CD4-positive, alpha-beta T cell treated with Interleukin-4 for 4 hours (primary cell): ENCODE measurements around the gene KCNMB4.

Experiments
- DNase-seq: peaks from one replicate; pipeline ENCODE4 v3.0.0-alpha.2; 2020

Gene KCNMB4, protein sequence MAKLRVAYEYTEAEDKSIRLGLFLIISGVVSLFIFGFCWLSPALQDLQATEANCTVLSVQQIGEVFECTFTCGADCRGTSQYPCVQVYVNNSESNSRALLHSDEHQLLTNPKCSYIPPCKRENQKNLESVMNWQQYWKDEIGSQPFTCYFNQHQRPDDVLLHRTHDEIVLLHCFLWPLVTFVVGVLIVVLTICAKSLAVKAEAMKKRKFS

GRCh38 chr12:70365648-70366518 is at the start of gene KCNMB4:
TSS of gene KCNMB4 (plus strand) at chr12:70366290. CDS start at chr12:70366735, 445 bp downstream.
- DNase-seq: peak; percentile 52

DNA sequence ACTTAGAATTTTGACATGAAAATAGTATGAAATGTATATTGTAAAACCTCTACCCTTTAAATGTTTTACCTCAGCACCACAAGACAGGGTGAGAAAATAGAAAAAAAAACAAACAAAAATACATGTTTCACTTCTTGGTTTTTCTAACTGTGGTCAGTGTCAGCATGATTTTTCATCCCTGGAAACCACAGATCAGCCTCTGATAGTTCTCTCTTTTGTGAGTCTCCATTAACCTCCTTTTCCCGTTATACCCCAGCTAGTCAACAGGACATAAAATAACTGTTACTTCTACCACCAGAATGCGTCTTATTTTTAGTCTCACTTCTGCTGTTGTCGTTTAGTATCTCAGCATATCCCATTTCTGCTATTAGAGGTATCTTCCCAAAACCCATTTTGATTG is 48.3 kb upstream of the KCNMB4 start:
- peak; percentile 15 for DNase-seq

- DNase-seq: no peak
These were observed 46.5 kb upstream of the KCNMB4 start for GRCh38 chr12:70319605-70320004.

DNA sequence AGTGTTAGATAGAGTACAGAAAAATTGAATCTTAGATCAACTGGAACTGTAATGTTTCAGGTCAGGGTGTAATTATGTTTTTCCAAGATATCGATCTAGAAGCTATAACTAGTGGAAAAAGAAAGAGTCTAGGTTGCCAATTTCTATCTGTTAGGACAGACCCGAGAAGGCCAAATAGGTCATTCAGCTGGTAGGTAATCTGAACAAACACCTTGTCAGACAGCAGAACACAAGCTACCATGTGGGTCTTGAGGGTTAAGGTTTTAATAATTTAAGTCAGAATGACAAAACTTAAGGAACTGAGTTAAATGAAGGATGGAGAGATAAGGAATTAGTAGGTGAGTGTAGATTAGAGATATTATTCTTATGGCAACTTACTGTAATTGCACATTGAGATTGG is 44.9 kb upstream of the KCNMB4 start:
- DNase-seq: no peak

DNA sequence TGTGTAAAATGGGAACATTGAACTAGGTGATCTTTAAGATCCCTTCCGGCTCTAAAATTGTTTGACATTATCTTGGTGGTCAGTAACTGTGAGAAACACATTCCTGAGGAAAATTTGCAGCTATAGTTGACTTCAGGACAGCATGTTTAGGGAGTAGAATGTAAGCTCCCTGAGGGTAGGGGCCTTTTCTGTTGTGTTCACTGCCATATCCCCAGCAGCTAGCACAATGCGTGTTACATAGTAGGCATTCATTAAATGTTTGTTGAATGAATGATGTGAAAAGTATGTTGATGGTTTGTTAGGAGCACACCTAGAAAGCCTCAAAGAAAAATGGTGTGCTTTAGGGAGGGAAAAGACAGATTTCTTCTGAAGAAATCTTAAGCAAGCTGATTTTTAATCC is 38.5 kb upstream of the KCNMB4 start:
- DNase-seq: no peak

GRCh38 chr12:70329728-70330127 is 36.4 kb upstream of the KCNMB4 start:
- no peak for DNase-seq

- DNase-seq: no peak
These were observed 35.9 kb upstream of the KCNMB4 start for GRCh38 chr12:70330158-70330557.

DNA sequence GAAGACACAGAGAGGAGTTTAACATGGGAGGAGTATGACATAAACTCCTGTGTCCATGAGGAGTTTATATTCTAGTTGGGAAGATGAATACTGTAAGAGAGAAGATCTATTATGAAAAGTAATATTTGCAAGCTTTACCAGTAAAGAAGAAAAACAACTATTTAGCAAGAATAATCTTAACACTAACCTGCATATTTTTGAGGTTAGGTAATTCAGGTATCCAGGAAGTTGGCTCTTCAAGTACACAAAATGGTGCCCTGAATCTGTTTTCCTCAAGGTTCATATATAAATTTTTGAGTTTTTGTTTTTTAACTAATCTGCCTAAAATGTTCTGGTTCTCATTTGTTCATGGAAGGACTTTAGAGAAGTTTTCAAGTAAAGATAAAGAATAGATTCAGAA is 33.9 kb upstream of the KCNMB4 start:
- no peak for DNase-seq

DNA sequence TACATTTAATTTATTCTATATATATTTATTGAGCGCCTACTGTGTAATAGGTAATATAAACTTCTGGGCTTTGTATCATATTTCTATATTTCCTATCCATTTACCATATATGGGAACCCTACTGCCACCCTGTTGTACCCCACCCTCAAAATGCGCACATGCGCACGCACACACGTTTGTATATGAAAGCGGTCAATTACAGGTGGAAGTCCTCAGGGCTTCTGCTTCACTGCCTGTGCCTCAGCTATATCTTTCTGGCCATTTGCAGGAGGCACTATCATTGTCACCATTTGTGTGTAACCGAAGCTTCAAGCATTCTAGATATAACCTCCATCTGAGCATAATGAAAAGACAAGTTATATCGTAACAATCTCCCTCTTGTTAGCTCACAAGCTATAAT is 31.3 kb upstream of the KCNMB4 start:
- no peak for DNase-seq

GRCh38 chr12:70338531-70338930 is 27.6 kb upstream of the KCNMB4 start:
- no peak for DNase-seq

DNA sequence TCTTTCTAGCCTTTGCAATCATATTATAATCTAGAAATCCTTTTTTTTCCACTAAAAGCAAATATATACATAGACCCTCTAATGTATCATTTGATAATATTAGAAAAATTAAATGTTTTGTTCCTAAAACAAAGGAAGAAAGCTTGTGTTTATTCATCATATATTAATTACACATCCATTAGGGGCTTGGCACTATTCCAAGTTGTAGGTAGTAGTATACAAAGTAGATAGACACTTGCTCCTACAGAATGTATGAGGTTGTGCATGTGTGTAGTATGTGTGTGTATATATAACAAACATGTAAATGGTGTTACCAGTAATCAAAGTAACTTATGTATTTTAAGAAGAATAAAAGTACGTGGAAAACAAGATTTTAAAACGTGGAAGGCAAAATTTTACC is 15.0 kb upstream of the KCNMB4 start:
- DNase-seq: no peak

DNA sequence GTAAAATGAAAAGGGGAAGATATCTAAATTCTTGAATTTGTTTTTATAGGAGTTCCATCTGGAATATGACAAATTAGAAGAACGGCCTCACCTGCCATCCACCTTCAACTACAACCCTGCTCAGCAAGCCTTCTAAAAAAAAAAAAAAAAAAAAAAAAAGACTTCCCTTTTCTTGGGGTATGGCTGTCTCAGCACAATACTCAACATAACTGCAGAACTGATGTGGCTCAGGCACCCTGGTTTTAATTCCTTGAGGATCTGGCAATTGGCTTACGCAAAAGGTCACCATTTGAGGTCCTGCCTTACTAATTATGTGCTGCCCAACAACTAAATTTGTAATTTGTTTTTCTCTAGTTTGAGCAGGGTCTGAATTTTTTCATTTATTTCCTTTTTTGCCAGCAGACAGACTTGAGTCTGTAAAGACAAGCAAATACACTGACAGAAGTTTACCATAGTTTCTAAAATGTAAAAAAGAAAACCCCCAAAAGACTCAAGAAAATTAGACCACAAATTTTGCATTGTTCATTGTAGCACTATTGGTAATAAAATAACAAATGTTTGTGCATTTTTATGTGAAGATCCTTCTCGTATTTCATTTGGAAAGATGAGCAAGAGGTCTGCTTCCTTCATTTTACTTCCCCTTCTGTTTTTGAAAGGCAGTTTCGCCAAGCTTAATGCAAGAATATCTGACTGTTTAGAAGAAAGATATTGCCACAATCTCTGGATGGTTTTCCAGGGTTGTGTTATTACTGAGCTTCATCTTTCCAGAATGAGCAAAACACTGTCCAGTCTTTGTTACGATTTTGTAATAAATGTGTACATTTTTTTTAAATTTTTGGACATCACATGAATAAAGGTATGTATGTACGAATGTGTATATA is 12.1 kb upstream of the KCNMB4 start:
- no peak for DNase-seq

DNA sequence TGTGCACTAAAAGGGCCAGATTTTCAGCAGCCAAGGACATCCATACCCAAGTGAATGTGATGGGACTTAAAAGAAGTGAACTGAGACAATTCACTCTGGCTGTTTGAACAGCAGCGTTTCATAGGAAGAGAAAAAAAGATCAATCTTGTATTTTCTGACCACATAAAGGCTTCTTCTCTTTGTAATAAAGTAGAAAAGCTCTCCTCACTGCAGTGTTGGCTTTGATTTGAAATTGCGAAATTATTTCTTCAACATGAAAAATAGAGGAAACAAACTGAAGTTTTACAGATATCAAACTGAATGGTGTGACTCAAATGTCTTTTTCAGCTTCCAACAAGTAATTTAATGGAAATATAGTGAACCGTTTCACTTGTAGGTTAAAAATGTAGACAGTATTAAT is 11.3 kb upstream of the KCNMB4 start:
- DNase-seq: no peak

- DNase-seq: no peak
These were observed 10.1 kb upstream of the KCNMB4 start for GRCh38 chr12:70355972-70356371.

DNA sequence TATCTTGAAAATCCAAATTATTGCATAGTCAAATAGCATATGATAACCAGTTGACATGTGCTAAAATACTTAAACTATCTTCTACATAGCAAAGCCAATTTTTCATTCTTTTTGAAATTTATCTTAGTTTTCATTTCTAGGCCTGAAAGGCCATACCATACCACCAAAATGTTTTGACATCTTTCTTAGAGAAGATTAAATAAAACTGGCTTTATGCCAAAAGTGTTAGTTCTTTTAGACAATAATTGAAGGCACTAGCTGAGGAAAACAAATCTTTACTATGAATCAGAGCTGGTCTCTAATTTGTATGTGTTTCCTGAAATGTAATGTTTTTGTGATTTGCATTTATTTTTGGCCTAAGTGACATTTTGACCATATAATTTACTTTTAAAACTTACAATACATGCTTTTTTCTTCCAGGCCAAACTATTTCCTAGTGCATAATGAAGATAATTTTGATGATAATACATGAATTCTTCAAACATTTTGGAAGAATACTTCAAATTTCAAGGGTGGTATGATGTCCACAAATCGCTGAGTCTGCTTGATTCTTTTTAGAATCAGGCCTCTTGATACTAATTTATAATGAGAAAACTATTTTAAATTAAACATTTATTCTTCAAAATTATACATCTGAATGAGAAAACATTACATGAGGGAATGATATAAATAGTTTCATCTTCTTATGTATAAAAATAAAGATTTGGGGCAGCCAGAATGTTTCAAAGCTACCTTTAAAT is 6.5 kb upstream of the KCNMB4 start:
- no peak for DNase-seq

DNA sequence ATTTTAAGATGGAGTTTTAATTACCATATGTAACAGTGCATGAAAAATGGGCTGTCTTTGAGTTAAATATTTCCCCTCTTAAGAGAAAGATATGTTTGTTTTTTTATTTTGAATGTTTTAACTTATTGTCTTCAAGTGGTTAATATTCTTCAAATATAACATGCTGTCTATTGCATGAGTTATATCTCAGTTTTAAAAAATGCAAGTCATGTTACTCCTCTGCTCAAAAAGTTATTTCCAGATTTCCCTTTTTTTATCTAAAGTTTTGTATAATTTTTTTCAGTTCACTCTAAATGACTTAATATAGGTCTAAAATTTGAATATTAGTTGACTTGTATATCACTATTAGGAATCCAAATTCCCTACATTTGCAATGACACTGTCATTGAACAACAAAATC is 5.9 kb upstream of the KCNMB4 start:
- DNase-seq: no peak

DNA sequence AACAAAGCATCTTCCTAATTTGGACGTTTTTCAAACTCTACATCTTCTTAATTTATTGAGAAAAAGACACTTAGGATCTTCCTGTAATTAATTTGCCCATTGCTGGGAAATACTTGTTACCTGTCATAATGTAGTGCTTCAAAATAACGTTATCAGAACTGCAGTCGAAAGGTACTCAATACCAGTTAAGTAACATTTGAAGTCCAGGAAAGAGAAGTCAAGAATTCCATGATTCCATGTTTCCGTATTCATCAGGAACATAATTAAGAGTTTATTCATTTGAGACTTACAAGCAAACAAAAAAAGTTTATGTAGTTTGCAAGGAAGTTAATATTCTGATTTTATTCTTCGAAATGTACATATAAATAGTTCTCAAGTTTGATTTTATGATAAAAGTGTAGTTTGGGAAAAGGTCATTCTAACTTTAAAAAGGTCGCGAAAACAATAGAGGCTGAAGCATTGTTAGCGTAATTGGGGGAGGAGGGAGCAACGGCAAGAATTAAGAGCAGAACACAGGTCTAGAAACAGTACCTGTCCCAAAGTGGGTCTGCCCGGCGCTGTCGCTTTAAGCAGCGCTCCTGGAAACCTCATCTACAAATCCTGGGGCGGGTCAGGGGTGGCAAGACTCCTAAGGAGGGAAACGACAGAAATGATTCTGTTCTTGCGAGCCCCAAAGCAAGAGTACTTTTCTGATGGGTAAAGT is 1.2 kb upstream of the KCNMB4 start:
- DNase-seq: no peak

DNA sequence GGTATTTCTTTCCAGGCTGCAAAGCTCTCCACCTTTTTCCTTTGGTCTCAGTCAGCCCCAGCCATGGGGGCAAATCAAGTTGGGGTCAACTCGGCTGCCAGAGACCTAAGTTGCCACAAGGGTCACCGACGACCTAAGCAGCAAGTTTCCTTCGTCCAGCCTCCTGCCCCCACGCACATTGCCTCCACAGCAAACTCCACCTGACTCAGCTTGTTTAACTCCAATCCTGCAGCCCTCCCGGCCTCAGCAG is 767 bp upstream of the KCNMB4 start:
- DNase-seq: no peak

DNA sequence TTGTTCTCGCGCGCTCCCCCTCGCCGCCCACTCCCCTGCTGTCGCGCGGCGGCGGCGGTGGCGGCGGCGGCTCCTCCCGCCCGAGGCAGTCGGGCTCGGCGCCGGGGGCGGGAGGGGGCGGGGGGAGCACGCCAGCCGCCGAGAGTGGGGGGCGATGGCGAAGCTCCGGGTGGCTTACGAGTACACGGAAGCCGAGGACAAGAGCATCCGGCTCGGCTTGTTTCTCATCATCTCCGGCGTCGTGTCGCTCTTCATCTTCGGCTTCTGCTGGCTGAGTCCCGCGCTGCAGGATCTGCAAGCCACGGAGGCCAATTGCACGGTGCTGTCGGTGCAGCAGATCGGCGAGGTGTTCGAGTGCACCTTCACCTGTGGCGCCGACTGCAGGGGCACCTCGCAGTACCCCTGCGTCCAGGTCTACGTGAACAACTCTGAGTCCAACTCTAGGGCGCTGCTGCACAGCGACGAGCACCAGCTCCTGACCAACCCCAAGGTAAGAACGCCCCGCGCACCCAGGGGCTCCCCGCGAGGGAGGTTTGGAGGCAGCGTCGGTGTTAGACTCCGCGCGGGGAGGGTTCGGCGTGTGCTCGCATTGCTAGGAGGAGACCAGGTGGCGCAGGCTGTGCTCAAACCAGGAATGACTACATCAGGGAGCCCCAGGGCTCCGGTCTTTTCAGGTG is 629 bp downstream of the KCNMB4 start:
- peak; percentile 62 for DNase-seq

DNA sequence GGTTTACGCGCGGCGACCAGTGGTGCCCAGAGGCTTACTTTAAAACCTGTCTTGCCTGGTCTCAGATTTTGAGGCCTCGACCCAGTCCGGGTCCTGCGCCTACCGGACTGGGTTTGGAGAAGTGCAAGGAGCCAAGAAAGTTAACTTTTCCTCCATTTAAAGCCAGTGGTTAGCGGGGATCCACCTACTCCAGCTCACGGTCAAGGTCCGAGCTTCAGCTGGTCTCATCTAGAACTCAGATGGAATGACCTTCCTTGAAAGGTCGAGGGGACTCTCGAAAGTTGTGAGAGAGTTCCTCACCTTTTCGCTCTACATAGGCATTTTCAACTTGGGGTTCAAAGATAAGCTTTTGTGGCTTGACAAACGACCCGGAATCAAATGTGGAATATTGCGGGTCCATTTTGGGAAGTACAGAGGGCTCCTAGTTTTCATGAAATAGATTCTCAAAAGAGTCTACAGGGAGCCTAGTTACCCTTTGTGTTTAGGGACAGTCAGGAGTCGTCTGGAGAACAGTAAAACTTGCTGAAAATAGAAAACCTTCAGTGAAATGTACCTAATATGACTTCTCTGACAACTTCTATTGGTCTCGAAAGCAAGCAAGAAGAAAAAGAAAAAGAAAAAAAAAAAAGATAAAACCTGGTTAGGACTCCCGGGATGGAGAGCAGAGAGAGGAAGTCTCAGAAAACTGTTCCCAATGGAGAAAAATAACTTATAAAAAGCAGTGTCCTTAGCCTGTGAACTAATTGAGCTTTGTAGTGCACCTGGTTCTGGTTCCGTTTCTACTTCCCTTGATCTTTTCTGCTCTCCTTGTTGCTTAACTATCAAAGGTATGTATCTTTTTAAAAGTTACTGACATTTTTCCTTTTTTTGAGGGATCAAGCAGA is 1.4 kb downstream of the KCNMB4 start:
- DNase-seq: no peak

GRCh38 chr12:70372881-70373280 is 6.8 kb downstream of the KCNMB4 start:
- DNase-seq: no peak
